ENCODE measurements around the gene ATP1A1. TPM values are rescaled to one million over a fixed set of nuclear protein-coding genes. Genes with fewer than 3 reads are reported as not detected.

Gene ATP1A1
- total RNA-seq, 1 experiment from 2014 or later = 484 TPM

DNA sequence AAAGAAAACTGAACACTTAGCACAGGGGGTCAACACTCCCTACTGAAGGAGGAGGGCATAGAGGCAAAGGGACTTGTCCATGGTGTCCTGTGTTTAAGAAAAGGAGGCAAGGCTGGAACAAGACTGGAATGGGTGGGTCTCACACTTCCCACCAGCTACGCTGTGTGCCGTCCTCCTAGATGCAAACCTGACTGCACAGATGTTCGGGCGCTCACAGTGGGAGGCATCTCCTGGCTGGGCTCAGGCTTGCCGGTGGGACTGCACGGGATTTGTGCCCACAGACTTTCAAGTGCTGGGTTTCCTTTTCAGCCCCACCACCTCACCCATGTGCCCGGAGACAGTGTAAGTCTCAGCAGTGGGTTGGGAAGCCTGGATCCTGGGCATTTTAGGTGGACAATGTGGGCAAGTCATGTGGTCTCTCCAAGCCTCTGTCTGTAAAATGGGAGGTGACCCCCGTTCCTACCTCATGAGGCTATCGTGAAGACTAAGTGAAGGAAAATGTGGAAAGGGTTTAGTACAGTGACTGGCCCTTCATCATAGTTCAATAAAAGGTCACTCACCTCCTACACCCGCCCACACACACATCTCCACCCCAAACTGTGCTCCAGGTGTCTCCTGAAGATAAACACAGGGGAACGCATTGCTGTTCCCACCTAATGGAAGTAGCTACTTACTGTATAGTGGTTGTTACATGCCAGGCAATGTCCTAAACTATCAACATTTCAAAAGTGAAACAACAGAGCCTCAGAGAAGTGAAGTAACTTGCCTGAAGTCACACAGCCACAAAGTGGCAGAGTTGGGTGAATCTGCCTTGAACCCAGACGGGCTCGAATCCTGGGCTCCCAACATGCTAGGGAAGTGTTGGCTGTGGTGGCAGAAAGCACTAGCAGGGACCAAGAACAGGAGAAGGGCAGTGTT lies 36.0 kb downstream of the ATP1A1 start:
- intact Hi-C loops (cut with micrococcal nuclease; ENCODE audit: unreplicated experiment) = no loop called here
- no peak for DNase-seq
- no peaks in the 10 kb centered on the region for H3K9me3 Mint-ChIP-seq (ENCODE audit: low read depth, unreplicated experiment)
- BruUV-seq (replicated peaks) = no TSS peak
- H3K4me1 Mint-ChIP-seq (ENCODE audit: low read depth, unreplicated experiment) = peaks cover 10% of the 10 kb centered on the region
- H3K27me3 Mint-ChIP-seq (ENCODE audit: unreplicated experiment) = no peaks in the 10 kb centered on the region
- no peak overlapping the region for H3K27ac Mint-ChIP-seq (ENCODE audit: unreplicated experiment)
- no peak overlapping the region for H3K4me3 Mint-ChIP-seq (ENCODE audit: low read depth, unreplicated experiment)
- CTCF ChIA-PET = interaction anchor here (0.5 to 0.7 kb wide), 2 partner anchors 17 to 302 kb away, joined by 3 to 5 read pairs; no protein-coding TSS in a partner anchor
- peaks cover 48% of the 10 kb centered on the region for H3K36me3 Mint-ChIP-seq (ENCODE audit: insufficient read depth, unreplicated experiment)
- TF ChIP-seq, protein P1, sequence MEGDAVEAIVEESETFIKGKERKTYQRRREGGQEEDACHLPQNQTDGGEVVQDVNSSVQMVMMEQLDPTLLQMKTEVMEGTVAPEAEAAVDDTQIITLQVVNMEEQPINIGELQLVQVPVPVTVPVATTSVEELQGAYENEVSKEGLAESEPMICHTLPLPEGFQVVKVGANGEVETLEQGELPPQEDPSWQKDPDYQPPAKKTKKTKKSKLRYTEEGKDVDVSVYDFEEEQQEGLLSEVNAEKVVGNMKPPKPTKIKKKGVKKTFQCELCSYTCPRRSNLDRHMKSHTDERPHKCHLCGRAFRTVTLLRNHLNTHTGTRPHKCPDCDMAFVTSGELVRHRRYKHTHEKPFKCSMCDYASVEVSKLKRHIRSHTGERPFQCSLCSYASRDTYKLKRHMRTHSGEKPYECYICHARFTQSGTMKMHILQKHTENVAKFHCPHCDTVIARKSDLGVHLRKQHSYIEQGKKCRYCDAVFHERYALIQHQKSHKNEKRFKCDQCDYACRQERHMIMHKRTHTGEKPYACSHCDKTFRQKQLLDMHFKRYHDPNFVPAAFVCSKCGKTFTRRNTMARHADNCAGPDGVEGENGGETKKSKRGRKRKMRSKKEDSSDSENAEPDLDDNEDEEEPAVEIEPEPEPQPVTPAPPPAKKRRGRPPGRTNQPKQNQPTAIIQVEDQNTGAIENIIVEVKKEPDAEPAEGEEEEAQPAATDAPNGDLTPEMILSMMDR (IDR thresholded peaks at IDR 0.05; ENCODE audit: unreplicated experiment) = no peak

DNA sequence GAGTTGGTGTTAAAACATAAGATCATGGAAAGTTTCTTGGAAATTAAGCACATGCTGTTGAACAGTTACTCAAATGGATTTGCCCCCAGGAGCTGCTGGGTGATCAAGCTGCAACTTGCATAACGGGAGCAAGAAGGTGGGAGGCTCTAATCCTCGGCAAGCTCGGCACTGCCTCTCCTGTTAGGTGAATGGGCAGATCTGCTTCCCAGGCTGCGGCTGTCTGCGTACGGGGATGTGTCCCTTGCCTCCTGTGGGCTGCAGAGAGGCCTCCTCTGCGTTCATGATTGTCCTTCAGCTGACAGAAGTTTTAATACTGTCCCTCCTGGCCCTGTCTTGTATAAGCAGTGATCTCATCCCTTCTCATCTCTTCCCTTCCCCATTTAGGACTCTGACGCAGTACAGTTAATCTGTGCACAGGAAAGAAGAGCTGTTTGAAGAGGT lies 36.7 kb downstream of the ATP1A1 start:
- BruUV-seq (replicated peaks) = no TSS peak
- Mint-ChIP-seq H3K36me3 (ENCODE audit: insufficient read depth, unreplicated experiment) (peaks cover 41% of the 10 kb centered on the region), H3K27ac (ENCODE audit: unreplicated experiment) (no peak overlapping the region), H3K4me3 (ENCODE audit: low read depth, unreplicated experiment) (no peak overlapping the region), H3K27me3 (ENCODE audit: unreplicated experiment) (no peaks in the 10 kb centered on the region), H3K4me1 (ENCODE audit: low read depth, unreplicated experiment) (peaks cover 10% of the 10 kb centered on the region), H3K9me3 (ENCODE audit: low read depth, unreplicated experiment) (no peaks in the 10 kb centered on the region)
- no peak for DNase-seq
- CTCF ChIA-PET = no interaction called here
- TF ChIP-seq, protein P1 (IDR thresholded peaks at IDR 0.05; ENCODE audit: unreplicated experiment) = no peak
- intact Hi-C loops (cut with micrococcal nuclease; ENCODE audit: unreplicated experiment) = no loop called here

- Mint-ChIP-seq H3K27me3 (ENCODE audit: unreplicated experiment) (no peaks in the 10 kb centered on the region), H3K27ac (ENCODE audit: unreplicated experiment) (no peak overlapping the region), H3K4me3 (ENCODE audit: low read depth, unreplicated experiment) (no peak overlapping the region), H3K36me3 (ENCODE audit: insufficient read depth, unreplicated experiment) (peaks cover 28% of the 10 kb centered on the region), H3K4me1 (ENCODE audit: low read depth, unreplicated experiment) (peaks cover 10% of the 10 kb centered on the region), H3K9me3 (ENCODE audit: low read depth, unreplicated experiment) (no peaks in the 10 kb centered on the region)
- TF ChIP-seq, protein P1 (IDR thresholded peaks at IDR 0.05; ENCODE audit: unreplicated experiment) = no peak
- intact Hi-C loops (cut with micrococcal nuclease; ENCODE audit: unreplicated experiment) = no loop called here
- CTCF ChIA-PET = interaction anchor here (0.7 kb wide), 1 partner anchor 17 kb away, joined by 4 read pairs; no protein-coding TSS in a partner anchor
- no TSS peak for BruUV-seq (replicated peaks)
- no peak for DNase-seq
These were observed 38.9 kb downstream of the ATP1A1 start for GRCh38 chr1:116411784-116412479.

- CTCF ChIA-PET = no interaction called here
- H3K9me3 Mint-ChIP-seq (ENCODE audit: low read depth, unreplicated experiment) = no peaks in the 10 kb centered on the region
These were observed 39.4 kb downstream of the ATP1A1 start for GRCh38 chr1:116412480-116412798.

More at GRCh38 chr1:116412480-116412798, 39.4 kb downstream of the ATP1A1 start:
- TF ChIP-seq, protein P1 (IDR thresholded peaks at IDR 0.05; ENCODE audit: unreplicated experiment) = no peak
- Mint-ChIP-seq H3K27me3 (ENCODE audit: unreplicated experiment) (no peaks in the 10 kb centered on the region), H3K4me1 (ENCODE audit: low read depth, unreplicated experiment) (peaks cover 10% of the 10 kb centered on the region), H3K4me3 (ENCODE audit: low read depth, unreplicated experiment) (no peak overlapping the region), H3K36me3 (ENCODE audit: insufficient read depth, unreplicated experiment) (peaks cover 26% of the 10 kb centered on the region), H3K27ac (ENCODE audit: unreplicated experiment) (no peak overlapping the region)
- no peak for DNase-seq
- intact Hi-C loops (cut with micrococcal nuclease; ENCODE audit: unreplicated experiment) = no loop called here
- BruUV-seq (replicated peaks) = no TSS peak

Data from Calu3 (cell line).